Activated CD8-positive, alpha-beta T cell treated with anti-CD3 and anti-CD28 coated beads, Interleukin-2, amount 10 ng/mL, durations not matched to agents 7 days and 5 days (primary cell): ENCODE measurements around the gene LCNL1. TPM values are rescaled to one million over a fixed set of nuclear protein-coding genes. Genes with fewer than 3 reads are reported as not detected.

Experiments
- ATAC-seq: fragments of 150-1000 bp; cut with Tn5 transposase; one replicate; pipeline ENCODE4 v1.10.0; 2021; ENCODE audit warnings: moderate library complexity
- CTCF ChIA-PET: fragments of 350-600 bp; sonication (Branson Sonifier 250); formaldehyde crosslinking; loops from one replicate; lab custom pipeline; 2021; ENCODE audit warnings: antibody characterized with exemption; lab: Charles Lee
- POLR2A ChIA-PET: fragments of 350-600 bp; sonication (Branson Sonifier 250); formaldehyde crosslinking; loops from one replicate; lab custom pipeline; 2021; ENCODE audit warnings: antibody characterized with exemption; lab: Charles Lee
- DNase-seq: peaks from one replicate; pipeline ENCODE4 v3.0.0-alpha.2; 2020
- H3K27ac Mint-ChIP-seq: one replicate; pipeline ENCODE4 v1.8.0; 2021; ENCODE audit warnings: mild to moderate bottlenecking, mixed read lengths
- H3K27me3 Mint-ChIP-seq: one replicate; pipeline ENCODE4 v1.8.0; 2021; ENCODE audit warnings: low read depth, mixed read lengths
- H3K36me3 Mint-ChIP-seq: one replicate; pipeline ENCODE4 v1.8.0; 2021; ENCODE audit warnings: low read depth, mixed read lengths
- H3K4me1 Mint-ChIP-seq: one replicate; pipeline ENCODE4 v1.8.0; 2021; ENCODE audit warnings: low read depth, mixed read lengths
- H3K4me3 Mint-ChIP-seq: one replicate; pipeline ENCODE4 v1.8.0; 2021; ENCODE audit warnings: mild to moderate bottlenecking, mixed read lengths
- H3K9me3 Mint-ChIP-seq: one replicate; pipeline ENCODE4 v1.8.0; 2022; ENCODE audit warnings: mixed read lengths; ENCODE audit not compliant: insufficient read depth
- total RNA-seq, 2 experiments: library from RNA; stranded (reverse); gene quantifications; one replicate each; pipeline ENCODE4 v1.2.3, GENCODE V29; 2021

LCNL1 gene
- total RNA-seq, 2 experiments from 2014 or later: not detected

- H3K27ac Mint-ChIP-seq: peak overlapping the region; percentile 64
- no peaks in the 10 kb centered on the region for H3K27me3 Mint-ChIP-seq
- POLR2A ChIA-PET: no interaction called here
- H3K4me3 Mint-ChIP-seq: no peak overlapping the region
- peaks cover 57% of the 10 kb centered on the region for H3K4me1 Mint-ChIP-seq
- CTCF ChIA-PET: no interaction called here
- no peaks in the 10 kb centered on the region for H3K36me3 Mint-ChIP-seq
- ATAC-seq (no peak), DNase-seq (no peak)
- no peaks in the 10 kb centered on the region for H3K9me3 Mint-ChIP-seq
Measured at GRCh38 chr9:136963341-136963740, 19.5 kb upstream of the LCNL1 start.

- Mint-ChIP-seq H3K4me3 (no peak overlapping the region), H3K36me3 (no peaks in the 10 kb centered on the region), H3K4me1 (peaks cover 57% of the 10 kb centered on the region), H3K27me3 (no peaks in the 10 kb centered on the region), H3K9me3 (no peaks in the 10 kb centered on the region), H3K27ac (no peak overlapping the region)
- DNase-seq: no peak
- ChIA-PET CTCF (interaction anchor here (3.6 kb wide), 1 partner anchor 12 kb away, joined by 11 read pairs; no protein-coding TSS in a partner anchor), POLR2A (no interaction called here)
- no peak for ATAC-seq
Measured at GRCh38 chr9:136963751-136964150, 19.0 kb upstream of the LCNL1 start.

GRCh38 chr9:136964171-136964689 is 18.6 kb upstream of the LCNL1 start:
- H3K9me3 Mint-ChIP-seq: no peaks in the 10 kb centered on the region
- no peak for DNase-seq
- no peaks in the 10 kb centered on the region for H3K36me3 Mint-ChIP-seq
- no peak for ATAC-seq
- CTCF ChIA-PET: interaction anchor here (1.0 to 3.6 kb wide), 3 partner anchors 11 to 83 kb away, joined by 3 to 11 read pairs (median 11); no protein-coding TSS in a partner anchor
- H3K4me3 Mint-ChIP-seq: no peak overlapping the region
- H3K4me1 Mint-ChIP-seq: peaks cover 56% of the 10 kb centered on the region
- POLR2A ChIA-PET: no interaction called here
- no peaks in the 10 kb centered on the region for H3K27me3 Mint-ChIP-seq
- H3K27ac Mint-ChIP-seq: no peak overlapping the region

- H3K36me3 Mint-ChIP-seq: no peaks in the 10 kb centered on the region
- H3K4me1 Mint-ChIP-seq: peaks cover 49% of the 10 kb centered on the region
- CTCF ChIA-PET: interaction anchor here (1.0 to 3.6 kb wide), 4 partner anchors 11 to 82 kb away, joined by 3 to 11 read pairs (median 8); no protein-coding TSS in a partner anchor
- peak overlapping the region; percentile 46 for H3K27ac Mint-ChIP-seq
- ATAC-seq (no peak), DNase-seq (no peak)
- H3K27me3 Mint-ChIP-seq: no peaks in the 10 kb centered on the region
- H3K9me3 Mint-ChIP-seq: no peaks in the 10 kb centered on the region
- H3K4me3 Mint-ChIP-seq: no peak overlapping the region
- POLR2A ChIA-PET: no interaction called here
Measured at GRCh38 chr9:136964833-136965422, 17.9 kb upstream of the LCNL1 start.

GRCh38 chr9:136965771-136966484 is 16.9 kb upstream of the LCNL1 start:
- CTCF ChIA-PET: interaction anchor here (1.1 to 3.6 kb wide), 4 partner anchors 10 to 68 kb away, joined by 4 to 11 read pairs (median 8); no protein-coding TSS in a partner anchor
- ATAC-seq (peak; percentile 62), DNase-seq (peak; percentile 72)
- POLR2A ChIA-PET: no interaction called here
- Mint-ChIP-seq H3K27me3 (no peaks in the 10 kb centered on the region), H3K27ac (peak overlapping the region; percentile 89), H3K4me3 (peak overlapping the region; percentile 39), H3K4me1 (peaks cover 39% of the 10 kb centered on the region), H3K36me3 (no peaks in the 10 kb centered on the region), H3K9me3 (no peaks in the 10 kb centered on the region)

GRCh38 chr9:136968333-136969127 is 14.3 kb upstream of the LCNL1 start:
- Mint-ChIP-seq H3K9me3 (no peaks in the 10 kb centered on the region), H3K4me1 (peaks cover 24% of the 10 kb centered on the region), H3K27me3 (no peaks in the 10 kb centered on the region), H3K27ac (no peak overlapping the region), H3K36me3 (no peaks in the 10 kb centered on the region), H3K4me3 (no peak overlapping the region)
- CTCF ChIA-PET: interaction anchor here (1.4 kb wide), 1 partner anchor 67 kb away, joined by 4 read pairs; no protein-coding TSS in a partner anchor
- ATAC-seq (no peak), DNase-seq (no peak)
- POLR2A ChIA-PET: no interaction called here

GRCh38 chr9:136969150-136969549 is 13.6 kb upstream of the LCNL1 start:
- H3K27ac Mint-ChIP-seq: no peak overlapping the region
- no peak for ATAC-seq
- no peaks in the 10 kb centered on the region for H3K27me3 Mint-ChIP-seq
- H3K36me3 Mint-ChIP-seq: no peaks in the 10 kb centered on the region
- peaks cover 24% of the 10 kb centered on the region for H3K4me1 Mint-ChIP-seq
- CTCF ChIA-PET: interaction anchor here (1.4 kb wide), 1 partner anchor 66 kb away, joined by 4 read pairs; no protein-coding TSS in a partner anchor
- POLR2A ChIA-PET: interaction anchor here (0.7 kb wide), 1 partner anchor 25 kb away, joined by 3 read pairs; no protein-coding TSS in a partner anchor
- no peak overlapping the region for H3K4me3 Mint-ChIP-seq
- no peaks in the 10 kb centered on the region for H3K9me3 Mint-ChIP-seq
- DNase-seq: no peak

GRCh38 chr9:136969774-136970173 is 13.0 kb upstream of the LCNL1 start:
- no peak for ATAC-seq
- H3K27ac Mint-ChIP-seq: no peak overlapping the region
- no peaks in the 10 kb centered on the region for H3K27me3 Mint-ChIP-seq
- CTCF ChIA-PET: no interaction called here
- peaks cover 24% of the 10 kb centered on the region for H3K4me1 Mint-ChIP-seq
- H3K9me3 Mint-ChIP-seq: no peaks in the 10 kb centered on the region
- POLR2A ChIA-PET: interaction anchor here (0.7 kb wide), 1 partner anchor 26 kb away, joined by 3 read pairs; no protein-coding TSS in a partner anchor
- H3K36me3 Mint-ChIP-seq: no peaks in the 10 kb centered on the region
- no peak for DNase-seq
- H3K4me3 Mint-ChIP-seq: no peak overlapping the region

- Mint-ChIP-seq H3K4me1 (peaks cover 26% of the 10 kb centered on the region), H3K27me3 (no peaks in the 10 kb centered on the region), H3K27ac (no peak overlapping the region), H3K9me3 (no peaks in the 10 kb centered on the region), H3K4me3 (no peak overlapping the region), H3K36me3 (no peaks in the 10 kb centered on the region)
- ChIA-PET CTCF (interaction anchor here (0.8 kb wide), 1 partner anchor 36 kb away, joined by 4 read pairs; no protein-coding TSS in a partner anchor), POLR2A (interaction anchor here (0.6 kb wide), 1 partner anchor 68 kb away, joined by 3 read pairs; no protein-coding TSS in a partner anchor)
- ATAC-seq: no peak
- no peak for DNase-seq
Measured at GRCh38 chr9:136970361-136970760, 12.4 kb upstream of the LCNL1 start.

GRCh38 chr9:136971746-136972145 is 11.0 kb upstream of the LCNL1 start:
- no peaks in the 10 kb centered on the region for H3K9me3 Mint-ChIP-seq
- no peak overlapping the region for H3K27ac Mint-ChIP-seq
- no peak for ATAC-seq
- ChIA-PET CTCF (no interaction called here), POLR2A (interaction anchor here (0.7 kb wide), 1 partner anchor 12 kb away, joined by 3 read pairs; no protein-coding TSS in a partner anchor)
- no peak overlapping the region for H3K4me3 Mint-ChIP-seq
- H3K27me3 Mint-ChIP-seq: no peaks in the 10 kb centered on the region
- DNase-seq: no peak
- no peaks in the 10 kb centered on the region for H3K36me3 Mint-ChIP-seq
- peaks cover 23% of the 10 kb centered on the region for H3K4me1 Mint-ChIP-seq

- ChIA-PET CTCF (interaction anchor here (2.3 kb wide), 1 partner anchor 57 kb away, joined by 8 read pairs; no protein-coding TSS in a partner anchor), POLR2A (no interaction called here)
- no peak for DNase-seq
- Mint-ChIP-seq H3K9me3 (no peaks in the 10 kb centered on the region), H3K27me3 (no peaks in the 10 kb centered on the region), H3K36me3 (no peaks in the 10 kb centered on the region), H3K27ac (no peak overlapping the region), H3K4me3 (no peak overlapping the region), H3K4me1 (peaks cover 23% of the 10 kb centered on the region)
- no peak for ATAC-seq
Measured at GRCh38 chr9:136972335-136972734, 10.5 kb upstream of the LCNL1 start.
